ENCODE measurements around the gene SPON1. TPM values are rescaled to one million over a fixed set of nuclear protein-coding genes. Genes with fewer than 3 reads are reported as not detected.

Gene SPON1
- total RNA-seq, 1 experiment from 2014 or later: 6.4 TPM

DNA sequence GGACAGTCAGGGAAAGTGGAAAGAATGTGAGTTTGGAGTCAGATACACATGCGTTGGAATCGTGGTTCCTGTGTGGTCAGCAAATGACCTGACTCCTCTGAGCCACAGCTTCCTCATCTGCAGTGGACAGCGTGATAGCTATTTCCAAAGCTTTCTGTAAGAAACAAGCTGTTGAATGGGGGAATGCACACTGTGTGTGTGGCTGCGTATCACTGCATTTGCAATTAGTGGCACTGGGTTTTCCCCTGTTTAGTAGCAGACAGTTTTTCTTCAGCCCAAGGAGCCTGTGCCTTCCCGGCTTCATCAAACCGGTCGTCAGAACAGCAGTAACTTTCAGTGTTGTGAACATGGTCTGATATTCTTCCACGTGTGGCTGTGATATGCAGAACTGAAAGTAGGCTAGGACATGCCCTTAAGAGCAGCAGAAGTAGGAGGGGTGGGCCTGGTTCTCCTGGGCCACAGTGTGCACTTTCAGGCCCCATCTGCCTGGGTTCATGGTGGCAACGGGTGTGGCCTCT is 275.0 kb downstream of the SPON1 start (continued):
- TF ChIP-seq, protein P1, sequence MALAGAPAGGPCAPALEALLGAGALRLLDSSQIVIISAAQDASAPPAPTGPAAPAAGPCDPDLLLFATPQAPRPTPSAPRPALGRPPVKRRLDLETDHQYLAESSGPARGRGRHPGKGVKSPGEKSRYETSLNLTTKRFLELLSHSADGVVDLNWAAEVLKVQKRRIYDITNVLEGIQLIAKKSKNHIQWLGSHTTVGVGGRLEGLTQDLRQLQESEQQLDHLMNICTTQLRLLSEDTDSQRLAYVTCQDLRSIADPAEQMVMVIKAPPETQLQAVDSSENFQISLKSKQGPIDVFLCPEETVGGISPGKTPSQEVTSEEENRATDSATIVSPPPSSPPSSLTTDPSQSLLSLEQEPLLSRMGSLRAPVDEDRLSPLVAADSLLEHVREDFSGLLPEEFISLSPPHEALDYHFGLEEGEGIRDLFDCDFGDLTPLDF (CRISPR knock-in tag; IDR thresholded peaks at IDR 0.05): no peak
- TF ChIP-seq ZNF396 (CRISPR knock-in tag; IDR thresholded peaks at IDR 0.05; ENCODE audit: borderline replicate concordance) (no peak), GABPB1 (CRISPR knock-in tag; IDR thresholded peaks at IDR 0.05) (no peak), ATF1 (CRISPR knock-in tag; IDR thresholded peaks at IDR 0.05) (no peak)

DNA sequence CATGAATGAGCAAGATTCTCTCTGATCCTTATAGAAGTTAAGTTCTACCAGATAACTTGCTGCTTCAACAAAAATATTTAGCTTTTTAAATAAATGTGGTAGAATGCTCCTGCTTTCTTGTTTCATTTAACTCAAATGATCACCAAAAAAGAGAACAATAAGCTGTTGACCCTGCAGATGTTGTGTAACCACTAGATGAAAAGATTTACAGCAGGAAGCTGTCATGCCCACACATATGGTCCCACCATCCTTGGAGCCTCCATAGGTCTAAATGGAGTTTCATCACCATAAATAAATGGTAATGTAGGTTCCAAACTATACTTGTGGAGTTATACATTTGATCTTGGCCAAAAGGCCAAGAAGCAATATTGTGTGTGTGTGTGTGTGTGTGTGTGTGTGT is 277.7 kb downstream of the SPON1 start:
- Mint-ChIP-seq H3K27ac (no peak overlapping the region), H3K4me3 (no peak overlapping the region), H3K9me3 (no peaks in the 10 kb centered on the region), H3K36me3 (no peaks in the 10 kb centered on the region), H3K4me1 (peaks cover 6% of the 10 kb centered on the region), H3K27me3 (ENCODE audit: low read depth) (no peaks in the 10 kb centered on the region)
- ATAC-seq (no peak), DNase-seq (ENCODE audit: low spot score) (no peak)
- ChIA-PET POLR2A (no interaction called here), CTCF (no interaction called here)
- TF ChIP-seq NR3C1 (CRISPR knock-in tag; conservative IDR thresholded peaks at IDR 0.05; ENCODE audit: low read depth) (no peak), ZNF121 (CRISPR knock-in tag; IDR thresholded peaks at IDR 0.05) (no peak), ZNF416 (CRISPR knock-in tag; IDR thresholded peaks at IDR 0.05) (no peak), CREB1 (CRISPR knock-in tag; IDR thresholded peaks at IDR 0.05) (no peak), ZNF263 (CRISPR knock-in tag; IDR thresholded peaks at IDR 0.05; ENCODE audit: low read depth) (no peak), FOXP1 (CRISPR knock-in tag; IDR thresholded peaks at IDR 0.05; ENCODE audit: borderline replicate concordance) (no peak), IRF2 (CRISPR knock-in tag; IDR thresholded peaks at IDR 0.05; ENCODE audit: borderline replicate concordance, low read depth) (no peak), CBFB (CRISPR knock-in tag; IDR thresholded peaks at IDR 0.05; ENCODE audit: low read depth) (no peak), AFF4 (CRISPR knock-in tag; IDR thresholded peaks at IDR 0.05; ENCODE audit: borderline replicate concordance) (no peak), NR1H2 (CRISPR knock-in tag; IDR thresholded peaks at IDR 0.05) (no peak), GTF2I (CRISPR knock-in tag; conservative IDR thresholded peaks at IDR 0.05) (no peak), NFE2L1 (CRISPR knock-in tag; IDR thresholded peaks at IDR 0.05) (no peak), GABPB1 (CRISPR knock-in tag; IDR thresholded peaks at IDR 0.05) (no peak), ZNF317 (CRISPR knock-in tag; IDR thresholded peaks at IDR 0.05; ENCODE audit: borderline replicate concordance, low read depth) (no peak), FOXJ3 (CRISPR knock-in tag; IDR thresholded peaks at IDR 0.05; ENCODE audit: borderline replicate concordance) (no peak), GRHL2 (CRISPR knock-in tag; IDR thresholded peaks at IDR 0.05; ENCODE audit: insufficient replicate concordance, severe bottlenecking) (no peak)
- TF ChIP-seq, protein P2, sequence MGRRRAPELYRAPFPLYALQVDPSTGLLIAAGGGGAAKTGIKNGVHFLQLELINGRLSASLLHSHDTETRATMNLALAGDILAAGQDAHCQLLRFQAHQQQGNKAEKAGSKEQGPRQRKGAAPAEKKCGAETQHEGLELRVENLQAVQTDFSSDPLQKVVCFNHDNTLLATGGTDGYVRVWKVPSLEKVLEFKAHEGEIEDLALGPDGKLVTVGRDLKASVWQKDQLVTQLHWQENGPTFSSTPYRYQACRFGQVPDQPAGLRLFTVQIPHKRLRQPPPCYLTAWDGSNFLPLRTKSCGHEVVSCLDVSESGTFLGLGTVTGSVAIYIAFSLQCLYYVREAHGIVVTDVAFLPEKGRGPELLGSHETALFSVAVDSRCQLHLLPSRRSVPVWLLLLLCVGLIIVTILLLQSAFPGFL (CRISPR knock-in tag; IDR thresholded peaks at IDR 0.05; ENCODE audit: borderline replicate concordance): no peak
- TF ChIP-seq, protein P1 (CRISPR knock-in tag; IDR thresholded peaks at IDR 0.05): no peak
